Measurements from ENCODE around the gene PPP1R9A. TPM values are rescaled to one million over a fixed set of nuclear protein-coding genes. Genes with fewer than 3 reads are reported as not detected.

Gene PPP1R9A
- total RNA-seq, 1 donor from 2014 or later: 1.3 TPM

DNA sequence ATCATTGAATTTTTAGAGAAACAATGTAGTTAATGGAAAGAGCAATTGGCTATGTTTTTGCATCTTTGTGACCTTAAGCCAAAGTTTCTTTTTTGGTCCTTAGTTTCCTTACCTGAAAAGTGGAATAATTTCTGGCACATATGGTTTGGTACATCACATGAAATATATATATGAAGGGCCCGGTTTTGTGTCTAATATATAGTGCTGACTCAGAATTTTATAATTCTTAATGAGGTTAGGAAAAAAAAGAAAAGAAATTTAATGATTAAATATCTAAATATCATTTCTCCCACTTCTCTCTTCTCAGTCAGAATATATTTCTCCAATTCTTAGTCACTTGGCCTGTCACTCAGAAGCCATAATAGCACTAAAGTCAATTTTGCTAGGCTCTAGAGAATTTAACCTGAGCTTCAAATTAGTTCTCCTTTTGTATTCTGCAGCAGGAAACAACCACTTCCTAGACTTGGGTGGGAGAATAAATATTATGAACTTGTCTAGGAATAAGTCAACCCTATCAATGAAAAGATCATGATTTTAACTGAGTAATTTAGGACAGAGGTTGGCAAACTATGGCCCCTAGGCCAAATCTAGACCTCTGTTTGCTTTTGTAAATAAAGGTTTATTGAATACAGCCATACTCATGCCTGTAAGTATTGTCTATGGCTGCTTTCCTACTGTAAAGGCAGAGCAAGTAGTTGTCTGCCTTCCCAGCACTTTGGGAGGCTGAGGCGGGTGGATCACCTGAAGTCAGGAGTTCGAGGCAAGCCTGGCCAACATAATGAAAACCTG, 34.6 kb downstream of the PPP1R9A start:
- ATAC-seq (ENCODE audit: low read depth) (no peak), DNase-seq (no peak)
- TF ChIP-seq, protein P1, sequence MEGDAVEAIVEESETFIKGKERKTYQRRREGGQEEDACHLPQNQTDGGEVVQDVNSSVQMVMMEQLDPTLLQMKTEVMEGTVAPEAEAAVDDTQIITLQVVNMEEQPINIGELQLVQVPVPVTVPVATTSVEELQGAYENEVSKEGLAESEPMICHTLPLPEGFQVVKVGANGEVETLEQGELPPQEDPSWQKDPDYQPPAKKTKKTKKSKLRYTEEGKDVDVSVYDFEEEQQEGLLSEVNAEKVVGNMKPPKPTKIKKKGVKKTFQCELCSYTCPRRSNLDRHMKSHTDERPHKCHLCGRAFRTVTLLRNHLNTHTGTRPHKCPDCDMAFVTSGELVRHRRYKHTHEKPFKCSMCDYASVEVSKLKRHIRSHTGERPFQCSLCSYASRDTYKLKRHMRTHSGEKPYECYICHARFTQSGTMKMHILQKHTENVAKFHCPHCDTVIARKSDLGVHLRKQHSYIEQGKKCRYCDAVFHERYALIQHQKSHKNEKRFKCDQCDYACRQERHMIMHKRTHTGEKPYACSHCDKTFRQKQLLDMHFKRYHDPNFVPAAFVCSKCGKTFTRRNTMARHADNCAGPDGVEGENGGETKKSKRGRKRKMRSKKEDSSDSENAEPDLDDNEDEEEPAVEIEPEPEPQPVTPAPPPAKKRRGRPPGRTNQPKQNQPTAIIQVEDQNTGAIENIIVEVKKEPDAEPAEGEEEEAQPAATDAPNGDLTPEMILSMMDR (IDR thresholded peaks at IDR 0.05): no peak
- H3K9me3 Mint-ChIP-seq: no peaks in the 10 kb centered on the region
- ChIA-PET POLR2A (no interaction called here), CTCF (no interaction called here)
- H3K27ac Mint-ChIP-seq: no peak overlapping the region
- intact Hi-C loops (cut with micrococcal nuclease): no loop called here
- H3K4me3 Mint-ChIP-seq: no peak overlapping the region
- no peaks in the 10 kb centered on the region for H3K4me1 Mint-ChIP-seq
- H3K27me3 Mint-ChIP-seq: no peaks in the 10 kb centered on the region
- no peaks in the 10 kb centered on the region for H3K36me3 Mint-ChIP-seq (ENCODE audit: low read depth)

DNA sequence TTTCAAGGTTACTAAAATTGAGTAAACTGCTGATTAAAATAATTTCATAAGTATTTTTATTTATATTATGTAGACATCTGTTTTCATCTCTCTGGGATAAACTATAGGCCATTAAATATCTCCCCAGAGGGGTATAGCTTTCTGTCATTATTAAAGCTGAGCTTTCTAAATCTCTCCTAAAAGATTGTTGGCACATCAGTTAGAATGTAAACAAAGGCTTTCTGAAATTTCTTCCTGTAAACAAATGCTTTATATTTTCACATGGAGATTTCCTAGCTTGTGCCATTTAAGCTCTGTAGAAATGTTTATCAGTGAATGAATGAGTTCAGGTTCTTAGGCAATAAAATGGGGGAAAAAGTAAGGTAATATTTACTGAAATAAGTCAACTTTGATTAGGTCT, 35.7 kb downstream of the PPP1R9A start:
- POLR2A ChIA-PET: interaction anchor here (0.5 kb wide), 1 partner anchor 442 kb away, joined by 4 read pairs; no protein-coding TSS in a partner anchor
- intact Hi-C loops (cut with micrococcal nuclease): no loop called here
- TF ChIP-seq, protein P1 (IDR thresholded peaks at IDR 0.05): no peak
- Mint-ChIP-seq H3K36me3 (ENCODE audit: low read depth) (no peaks in the 10 kb centered on the region), H3K4me3 (no peak overlapping the region), H3K9me3 (no peaks in the 10 kb centered on the region), H3K27ac (no peak overlapping the region), H3K27me3 (no peaks in the 10 kb centered on the region), H3K4me1 (no peaks in the 10 kb centered on the region)
- no peak for ATAC-seq (ENCODE audit: low read depth)
- no peak for DNase-seq
- CTCF ChIA-PET: no interaction called here

DNA sequence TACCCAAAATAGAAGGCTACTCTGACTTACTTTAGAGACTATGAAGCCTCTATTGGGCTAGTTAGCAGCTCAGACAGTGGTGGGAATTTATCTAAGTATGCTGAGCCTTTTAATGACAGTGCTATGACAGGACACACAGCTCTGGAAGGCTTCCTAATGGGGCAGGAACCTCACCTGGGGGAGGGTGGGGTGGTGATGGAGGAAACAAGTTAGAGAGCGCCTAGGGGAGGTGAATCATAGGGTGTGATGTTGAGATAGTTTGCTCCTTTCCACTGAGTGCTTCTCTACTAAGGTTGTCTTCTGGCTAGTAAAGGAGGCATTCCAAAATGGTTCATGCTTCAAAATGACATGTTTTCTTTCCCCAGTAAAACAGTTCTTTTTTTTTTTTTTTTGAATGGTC, 42.1 kb downstream of the PPP1R9A start:
- peaks cover 11% of the 10 kb centered on the region for H3K9me3 Mint-ChIP-seq
- ATAC-seq (ENCODE audit: low read depth) (no peak), DNase-seq (no peak)
- ChIA-PET CTCF (no interaction called here), POLR2A (no interaction called here)
- intact Hi-C loops (cut with micrococcal nuclease): no loop called here
- H3K27ac Mint-ChIP-seq: no peak overlapping the region
- H3K4me3 Mint-ChIP-seq: no peak overlapping the region
- H3K4me1 Mint-ChIP-seq: no peaks in the 10 kb centered on the region
- H3K27me3 Mint-ChIP-seq: no peaks in the 10 kb centered on the region
- TF ChIP-seq, protein P1 (IDR thresholded peaks at IDR 0.05): no peak
- no peaks in the 10 kb centered on the region for H3K36me3 Mint-ChIP-seq (ENCODE audit: low read depth)

DNA sequence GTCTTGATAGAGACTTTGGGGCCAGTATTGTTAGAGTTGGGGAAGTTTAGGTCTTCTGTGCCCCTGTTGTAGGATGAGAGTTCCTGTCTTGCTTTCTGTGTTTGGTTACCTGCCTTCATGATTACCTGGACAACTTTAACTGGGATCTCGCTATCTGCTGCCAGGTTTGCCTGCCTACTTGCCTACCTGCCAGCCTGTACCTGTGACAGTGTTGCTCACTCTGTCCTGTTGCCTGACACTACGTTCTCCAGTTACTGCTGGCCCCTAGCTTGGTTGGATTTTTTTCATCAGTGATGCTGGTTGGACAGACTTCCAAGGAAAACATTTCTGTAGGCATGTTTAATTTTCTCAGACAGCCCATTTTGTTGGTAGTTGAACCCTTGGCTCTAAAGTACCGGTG, 48.4 kb downstream of the PPP1R9A start:
- ATAC-seq (ENCODE audit: low read depth) (no peak), DNase-seq (no peak)
- H3K9me3 Mint-ChIP-seq: peaks cover 11% of the 10 kb centered on the region
- TF ChIP-seq, protein P1 (IDR thresholded peaks at IDR 0.05): no peak
- H3K27me3 Mint-ChIP-seq: no peaks in the 10 kb centered on the region
- no peak overlapping the region for H3K4me3 Mint-ChIP-seq
- no peaks in the 10 kb centered on the region for H3K4me1 Mint-ChIP-seq
- intact Hi-C loops (cut with micrococcal nuclease): no loop called here
- ChIA-PET CTCF (no interaction called here), POLR2A (no interaction called here)
- no peak overlapping the region for H3K27ac Mint-ChIP-seq
- no peaks in the 10 kb centered on the region for H3K36me3 Mint-ChIP-seq (ENCODE audit: low read depth)

DNA sequence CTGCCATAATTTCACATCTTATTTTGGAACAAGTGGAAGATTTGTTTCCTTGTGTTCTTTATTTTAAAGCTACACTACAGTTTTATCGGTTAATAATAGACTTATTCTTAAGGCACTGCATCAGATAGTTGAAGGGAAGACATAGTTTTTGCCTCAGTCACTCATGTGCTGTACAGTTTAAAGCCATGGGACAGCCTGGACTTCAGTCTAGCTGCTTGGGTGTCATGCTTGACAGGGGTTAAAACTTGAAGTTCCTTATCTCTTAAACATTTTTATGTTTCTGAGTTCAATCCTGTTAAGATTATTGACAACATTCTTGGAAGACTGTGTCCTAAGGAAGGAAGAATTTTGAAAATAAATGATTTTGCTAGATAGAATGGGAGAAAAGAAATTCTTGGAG, 49.7 kb downstream of the PPP1R9A start:
- TF ChIP-seq, protein P1 (IDR thresholded peaks at IDR 0.05): no peak
- no peaks in the 10 kb centered on the region for H3K36me3 Mint-ChIP-seq (ENCODE audit: low read depth)
- intact Hi-C loops (cut with micrococcal nuclease): no loop called here
- no peaks in the 10 kb centered on the region for H3K4me1 Mint-ChIP-seq
- no peak overlapping the region for H3K27ac Mint-ChIP-seq
- ATAC-seq (ENCODE audit: low read depth) (no peak), DNase-seq (no peak)
- peaks cover 9% of the 10 kb centered on the region for H3K9me3 Mint-ChIP-seq
- CTCF ChIA-PET: no interaction called here
- POLR2A ChIA-PET: no interaction called here
- no peaks in the 10 kb centered on the region for H3K27me3 Mint-ChIP-seq
- no peak overlapping the region for H3K4me3 Mint-ChIP-seq

All from activated B cell treated with CpG ODN at 0.5 μM for 24 hours (primary cell).